Common myeloid progenitor, CD34-positive (primary cell): ENCODE results near the gene PTPRD.
A peak's percentile ranks its signal among the peaks of the same experiment; 100 is the strongest.

ENCODE experiments used
- CTCF ChIA-PET: fragments of 350-600 bp; sonication (Branson Sonifier 250); formaldehyde crosslinking; loops from one replicate; lab custom pipeline; 2021; ENCODE audit warnings: antibody characterized with exemption; lab: Charles Lee
- POLR2A ChIA-PET: fragments of 350-600 bp; sonication (Branson Sonifier 250); formaldehyde crosslinking; loops from one replicate; lab custom pipeline; 2021; ENCODE audit warnings: antibody characterized with exemption; lab: Charles Lee
- DNase-seq, 3 donors: peaks; one replicate each; pipeline versions ENCODE4 v3.0.0 to v3.0.0-alpha.2; 2013
- H3K27ac ChIP-seq, 2 experiments: 1 replicate in 1 of 2; 2 replicates in 1 of 2; pipeline ENCODE4 v1.7.0; 2013; ENCODE audit warnings: inconsistent platforms in 2 of 2, low read length in 2 of 2, mild to moderate bottlenecking in 2 of 2, low read depth in 1 of 2, moderate library complexity in 1 of 2; ENCODE audit not compliant: severe bottlenecking in 2 of 2, insufficient read depth in 1 of 2, poor library complexity in 1 of 2
- H3K27me3 ChIP-seq, 5 experiments: replicated peaks in 2 of 5; 1 replicate in 3 of 5; 2 replicates in 2 of 5; pipeline versions ENCODE4 v1.6.1 to v1.7.0; 2013; ENCODE audit warnings: low read length in 4 of 5, mild to moderate bottlenecking in 2 of 5, moderate library complexity in 2 of 5, inconsistent platforms in 1 of 5; ENCODE audit not compliant: insufficient read depth in 5 of 5, control insufficient read depth in 4 of 5
- H3K36me3 ChIP-seq, 4 experiments: 1 replicate in 2 of 4; 2 replicates in 2 of 4; pipeline versions ENCODE4 v1.6.1 to v1.7.0; 2013; ENCODE audit warnings: low read length in 3 of 4, control low read depth in 1 of 4, mild to moderate bottlenecking in 1 of 4; ENCODE audit not compliant: control insufficient read depth in 4 of 4, insufficient read depth in 4 of 4
- H3K4me1 ChIP-seq, 4 experiments: 1 replicate in 3 of 4; 2 replicates in 1 of 4; pipeline versions ENCODE4 v1.6.1 to v1.7.1; 2013; ENCODE audit warnings: low read length in 3 of 4, mild to moderate bottlenecking in 3 of 4, control low read depth in 1 of 4, inconsistent platforms in 1 of 4, moderate library complexity in 1 of 4; ENCODE audit not compliant: control insufficient read depth in 4 of 4, insufficient read depth in 4 of 4; ENCODE audit errors: control extremely low read depth in 1 of 4
- H3K4me3 ChIP-seq, 7 experiments: 1 replicate in 4 of 7; 2 replicates in 3 of 7; pipeline versions ENCODE4 v1.5.1 to v1.7.0; 2013; ENCODE audit warnings: mild to moderate bottlenecking in 7 of 7, low read length in 6 of 7, moderate library complexity in 6 of 7, inconsistent platforms in 2 of 7, low read depth in 2 of 7, control low read depth in 1 of 7; ENCODE audit not compliant: insufficient read depth in 4 of 7, control insufficient read depth in 1 of 7; ENCODE audit errors: extremely low read depth in 1 of 7
- H3K9me3 ChIP-seq, 5 experiments: 1 replicate in 4 of 5; 2 replicates in 1 of 5; pipeline versions ENCODE4 v1.6.1 to v1.7.1; 2013; ENCODE audit warnings: low read length in 4 of 5, mild to moderate bottlenecking in 2 of 5, inconsistent platforms in 1 of 5, low read depth in 1 of 5, moderate library complexity in 1 of 5; ENCODE audit not compliant: control insufficient read depth in 4 of 5, insufficient read depth in 2 of 5; ENCODE audit errors: control extremely low read depth in 1 of 5
- WGBS: methylation state at CpG from one replicate; pipeline ENCODE4 v1.1.5; 2013; ENCODE audit not compliant: insufficient coverage; 5-methylcytosine and 5-hydroxymethylcytosine counted together

Gene PTPRD

GRCh38 chr9:8627976-8628679 is 1984.7 kb downstream of the PTPRD start:
- CTCF ChIA-PET: no interaction called here
- no peak overlapping the region for H3K27ac ChIP-seq
- POLR2A ChIA-PET: interaction anchor here (0.6 kb wide), 1 partner anchor 35 kb away, joined by 3 read pairs; no protein-coding TSS in a partner anchor
- peaks cover 0 to 2% (median 0%) of the 10 kb centered on the region in 4 experiments for H3K36me3 ChIP-seq
- H3K4me1 ChIP-seq: peaks cover 0 to 5% (median 0%) of the 10 kb centered on the region in 4 experiments
- H3K27me3 ChIP-seq: no peaks in the 10 kb centered on the region
- H3K4me3 ChIP-seq: no peak overlapping the region
- H3K9me3 ChIP-seq: no peaks in the 10 kb centered on the region
- 91% methylated on average over 4 of the region's 7 CpGs for WGBS
- no peak for DNase-seq

GRCh38 chr9:8622871-8623270 is 1989.9 kb downstream of the PTPRD start:
- WGBS: 100% methylated on average over 2 of the region's 2 CpGs
- Histone ChIP-seq H3K36me3 (no peaks in the 10 kb centered on the region), H3K27ac (no peak overlapping the region), H3K4me3 (no peak overlapping the region), H3K4me1 (peaks cover 0 to 8% (median 5%) of the 10 kb centered on the region in 4 experiments), H3K9me3 (no peaks in the 10 kb centered on the region), H3K27me3 (no peaks in the 10 kb centered on the region)
- POLR2A ChIA-PET: no interaction called here
- DNase-seq: peak in 2 of 3 donors; percentile 3 to 31
- CTCF ChIA-PET: no interaction called here

GRCh38 chr9:8622222-8622802 is 1990.5 kb downstream of the PTPRD start:
- Histone ChIP-seq H3K9me3 (no peaks in the 10 kb centered on the region), H3K27ac (no peak overlapping the region), H3K36me3 (no peaks in the 10 kb centered on the region), H3K4me1 (peaks cover 0 to 8% (median 5%) of the 10 kb centered on the region in 4 experiments), H3K27me3 (no peaks in the 10 kb centered on the region), H3K4me3 (no peak overlapping the region)
- peak in 1 of 3 donors; percentile 30 for DNase-seq
- ChIA-PET POLR2A (interaction anchor here (0.7 kb wide), 1 partner anchor 219 kb away, joined by 3 read pairs; no protein-coding TSS in a partner anchor), CTCF (no interaction called here)
- 90% methylated on average over 2 of the region's 3 CpGs for WGBS

- CTCF ChIA-PET: no interaction called here
These were observed 1991.4 kb downstream of the PTPRD start for GRCh38 chr9:8621416-8621815.

GRCh38 chr9:8616414-8616813 is 1996.4 kb downstream of the PTPRD start:
- Histone ChIP-seq H3K36me3 (no peaks in the 10 kb centered on the region), H3K27ac (no peak overlapping the region), H3K4me1 (no peaks in the 10 kb centered on the region), H3K27me3 (no peaks in the 10 kb centered on the region), H3K4me3 (no peak overlapping the region), H3K9me3 (no peaks in the 10 kb centered on the region)
- ChIA-PET CTCF (interaction anchor here (0.7 to 1.2 kb wide), 2 partner anchors 17 to 56 kb away, joined by 3 to 4 read pairs; no protein-coding TSS in a partner anchor), POLR2A (no interaction called here)
- no CpG with 5 or more reads among the region's 2 CpGs for WGBS
- DNase-seq: peak in 1 of 3 donors; percentile 3

More at GRCh38 chr9:8621416-8621815, 1991.4 kb downstream of the PTPRD start:
- H3K9me3 ChIP-seq: no peaks in the 10 kb centered on the region
- WGBS: 100% methylated on average over 1 of the region's 2 CpGs
- no peak for DNase-seq
- no peak overlapping the region for H3K27ac ChIP-seq
- no peaks in the 10 kb centered on the region for H3K36me3 ChIP-seq
- POLR2A ChIA-PET: no interaction called here
- H3K4me1 ChIP-seq: peaks cover 0 to 8% (median 5%) of the 10 kb centered on the region in 4 experiments
- H3K27me3 ChIP-seq: no peaks in the 10 kb centered on the region
- H3K4me3 ChIP-seq: no peak overlapping the region

GRCh38 chr9:8614926-8615440 is 1997.8 kb downstream of the PTPRD start:
- CTCF ChIA-PET: interaction anchor here (1.0 to 1.2 kb wide), 2 partner anchors 19 to 26 kb away, joined by 3 read pairs; no protein-coding TSS in a partner anchor
- POLR2A ChIA-PET: interaction anchor here (0.6 kb wide), 1 partner anchor 88 kb away, joined by 3 read pairs; no protein-coding TSS in a partner anchor
- Histone ChIP-seq H3K27me3 (no peaks in the 10 kb centered on the region), H3K27ac (no peak overlapping the region), H3K4me3 (no peak overlapping the region), H3K9me3 (no peaks in the 10 kb centered on the region), H3K4me1 (no peaks in the 10 kb centered on the region), H3K36me3 (no peaks in the 10 kb centered on the region)
- no peak for DNase-seq
- WGBS: 100% methylated on average over 2 of the region's 3 CpGs
